GM12801 (cell line): ENCODE results near the gene GCSAM.

Experiments
- CTCF ChIP-seq: IDR thresholded peaks from one replicate; pipeline ENCODE4 v1.5.1; 2011; ENCODE audit warnings: control low read depth; ENCODE audit not compliant: insufficient read length; ENCODE audit errors: extremely low read depth

Gene GCSAM

GRCh38 chr3:112122870-112123269 lies 10.2 kb downstream of the GCSAM start:
- no peak for TF ChIP-seq CTCF

GRCh38 chr3:112121577-112122547 lies 11.2 kb downstream of the GCSAM start:
- TF ChIP-seq CTCF, result no peak

GRCh38 chr3:112119962-112120836 lies 12.8 kb downstream of the GCSAM start:
- no peak for TF ChIP-seq CTCF

GRCh38 chr3:112117841-112118571 lies 15.0 kb downstream of the GCSAM start:
- TF ChIP-seq CTCF, result no peak

GRCh38 chr3:112117415-112117814 lies 15.6 kb downstream of the GCSAM start:
- no peak for TF ChIP-seq CTCF

- TF ChIP-seq CTCF, result no peak
Measured at GRCh38 chr3:112116748-112117186, 16.3 kb downstream of the GCSAM start.

- no peak for TF ChIP-seq CTCF
Measured at GRCh38 chr3:112115806-112116383, 17.2 kb downstream of the GCSAM start.
